Ectodermal cell (in vitro differentiated cells): ENCODE measurements around the gene ZDHHC8.

Source experiments
- H3K27ac ChIP-seq: 2 replicates; pipeline ENCODE4 v1.7.0; 2013; ENCODE audit warnings: mild to moderate bottlenecking, low read depth, low read length; ENCODE audit not compliant: insufficient read depth, poor library complexity, severe bottlenecking
- H3K27me3 ChIP-seq: 2 replicates; pipeline ENCODE4 v1.7.0; 2013; ENCODE audit warnings: mild to moderate bottlenecking, low read length; ENCODE audit not compliant: insufficient read depth, control insufficient read depth, poor library complexity, severe bottlenecking
- H3K36me3 ChIP-seq: one replicate; pipeline ENCODE4 v1.7.0; 2013; ENCODE audit warnings: low read length; ENCODE audit not compliant: control insufficient read depth, insufficient read depth
- H3K4me1 ChIP-seq: one replicate; pipeline ENCODE4 v1.7.0; 2013; ENCODE audit warnings: low read length; ENCODE audit not compliant: control insufficient read depth, insufficient read depth
- H3K4me3 ChIP-seq: 2 replicates; pipeline ENCODE4 v1.7.0; 2013; ENCODE audit warnings: low read depth, low read length, control low read depth; ENCODE audit not compliant: insufficient read depth
- H3K9me3 ChIP-seq: 2 replicates; pipeline ENCODE4 v1.7.0; 2013; ENCODE audit warnings: mild to moderate bottlenecking, low read length, moderate library complexity; ENCODE audit not compliant: control insufficient read depth
- WGBS, 2 experiments: methylation state at CpG; one replicate each; pipeline ENCODE4 v1.1.7; 2013; ENCODE audit warnings: missing lambda C conversion rate in 2 of 2; 5-methylcytosine and 5-hydroxymethylcytosine counted together

ZDHHC8 gene

GRCh38 chr22:20187777-20188566 lies 56.4 kb downstream of the ZDHHC8 start:
- 94 to 95% methylated on average over 12 of the region's 12 CpGs for WGBS, 2 experiments
- H3K27me3 ChIP-seq: no peaks in the 10 kb centered on the region
- H3K4me3 ChIP-seq: no peak overlapping the region
- peaks cover 13% of the 10 kb centered on the region for H3K4me1 ChIP-seq
- no peaks in the 10 kb centered on the region for H3K36me3 ChIP-seq
- H3K9me3 ChIP-seq: no peaks in the 10 kb centered on the region
- no peak overlapping the region for H3K27ac ChIP-seq

- Histone ChIP-seq H3K27ac (no peak overlapping the region), H3K9me3 (no peaks in the 10 kb centered on the region)
Observed at GRCh38 chr22:20188567-20188877, 56.9 kb downstream of the ZDHHC8 start.

GRCh38 chr22:20191000-20191515 lies 59.5 kb downstream of the ZDHHC8 start:
- H3K36me3 ChIP-seq: no peaks in the 10 kb centered on the region
- no peak overlapping the region for H3K27ac ChIP-seq
- no peaks in the 10 kb centered on the region for H3K9me3 ChIP-seq
- no peak overlapping the region for H3K4me3 ChIP-seq
- no peaks in the 10 kb centered on the region for H3K27me3 ChIP-seq
- WGBS, 2 experiments: 73 to 77% methylated on average over 10 of the region's 10 CpGs
- H3K4me1 ChIP-seq: peaks cover 13% of the 10 kb centered on the region

More at GRCh38 chr22:20188567-20188877, 56.9 kb downstream of the ZDHHC8 start:
- Histone ChIP-seq H3K36me3 (no peaks in the 10 kb centered on the region), H3K4me3 (no peak overlapping the region), H3K27me3 (no peaks in the 10 kb centered on the region), H3K4me1 (peaks cover 13% of the 10 kb centered on the region)
- 93 to 95% methylated on average over 6 of the region's 6 CpGs for WGBS, 2 experiments

- Histone ChIP-seq H3K27ac (no peak overlapping the region), H3K4me1 (peaks cover 10% of the 10 kb centered on the region), H3K36me3 (no peaks in the 10 kb centered on the region), H3K9me3 (no peaks in the 10 kb centered on the region), H3K4me3 (no peak overlapping the region), H3K27me3 (no peaks in the 10 kb centered on the region)
- 93% methylated on average over 8 of the region's 8 CpGs for WGBS, 2 experiments
Observed at GRCh38 chr22:20191803-20192202, 60.2 kb downstream of the ZDHHC8 start.

GRCh38 chr22:20192293-20192971 lies 60.8 kb downstream of the ZDHHC8 start:
- peaks cover 3% of the 10 kb centered on the region for H3K4me1 ChIP-seq
- H3K27ac ChIP-seq: no peak overlapping the region
- H3K4me3 ChIP-seq: no peak overlapping the region
- no peaks in the 10 kb centered on the region for H3K9me3 ChIP-seq
- 89 to 93% methylated on average over 10 of the region's 10 CpGs for WGBS, 2 experiments
- H3K36me3 ChIP-seq: no peaks in the 10 kb centered on the region
- H3K27me3 ChIP-seq: no peaks in the 10 kb centered on the region

GRCh38 chr22:20192972-20193760 lies 61.6 kb downstream of the ZDHHC8 start:
- 81 to 82% methylated on average over 20 of the region's 20 CpGs for WGBS, 2 experiments
- no peaks in the 10 kb centered on the region for H3K36me3 ChIP-seq
- peaks cover 3% of the 10 kb centered on the region for H3K4me1 ChIP-seq
- H3K27me3 ChIP-seq: no peaks in the 10 kb centered on the region
- no peak overlapping the region for H3K4me3 ChIP-seq
- no peaks in the 10 kb centered on the region for H3K9me3 ChIP-seq
- no peak overlapping the region for H3K27ac ChIP-seq

GRCh38 chr22:20193761-20194494 lies 62.3 kb downstream of the ZDHHC8 start:
- H3K36me3 ChIP-seq: no peaks in the 10 kb centered on the region
- peaks cover 3% of the 10 kb centered on the region for H3K4me1 ChIP-seq
- no peaks in the 10 kb centered on the region for H3K9me3 ChIP-seq
- H3K4me3 ChIP-seq: no peak overlapping the region
- H3K27ac ChIP-seq: no peak overlapping the region
- no peaks in the 10 kb centered on the region for H3K27me3 ChIP-seq
- 88 to 90% methylated on average over 17 of the region's 17 CpGs for WGBS, 2 experiments

GRCh38 chr22:20194681-20195593 lies 63.3 kb downstream of the ZDHHC8 start:
- 75 to 76% methylated on average over 15 of the region's 15 CpGs for WGBS, 2 experiments
- Histone ChIP-seq H3K27ac (no peak overlapping the region), H3K9me3 (no peaks in the 10 kb centered on the region), H3K36me3 (no peaks in the 10 kb centered on the region), H3K4me3 (no peak overlapping the region), H3K27me3 (no peaks in the 10 kb centered on the region), H3K4me1 (peaks cover 3% of the 10 kb centered on the region)
